Measurements from ENCODE around the gene TNFRSF21. TPM values are rescaled to one million over a fixed set of nuclear protein-coding genes. Genes with fewer than 3 reads are reported as not detected.

The TNFRSF21 gene
- total RNA-seq, 1 experiment from 2014 or later, result 106 TPM

- Histone ChIP-seq H3K9me3 (ENCODE audit: low read length) (no peaks in the 10 kb centered on the region), H3F3A (ENCODE audit: low read length, unreplicated experiment) (no peaks in the 10 kb centered on the region), H3K36me3 (ENCODE audit: low read depth, low read length) (no peaks in the 10 kb centered on the region), H3K79me2 (ENCODE audit: low read length) (no peaks in the 10 kb centered on the region), H3K4me1 (ENCODE audit: insufficient read depth, low read length) (peaks cover 5% of the 10 kb centered on the region; the same call in 1 of the 2 replicates), H3K9ac (ENCODE audit: low read length) (no peak overlapping the region), H3K4me2 (ENCODE audit: low read length) (no peak overlapping the region), H3K4me3 (ENCODE audit: low read length) (no peak overlapping the region), H3K9me2 (replicated peaks; ENCODE audit: low read length) (peaks cover 7% of the 10 kb centered on the region; the same call in 1 of the 2 replicates), H3K27ac (ENCODE audit: low read length) (no peak overlapping the region), H3K27me3 (ENCODE audit: low read length) (no peaks in the 10 kb centered on the region), H4K20me1 (ENCODE audit: low read length) (no peaks in the 10 kb centered on the region), H2AFZ (ENCODE audit: low read length) (no peak overlapping the region)
- DNase-seq, result no peak
- ChIA-PET POLR2A (ENCODE audit: unreplicated experiment) (no interaction called here), CTCF (no interaction called here)
- intact Hi-C loops (cut with micrococcal nuclease), result no loop called here
- no TSS peak for BruUV-seq (replicated peaks)
- TF ChIP-seq, protein P1, sequence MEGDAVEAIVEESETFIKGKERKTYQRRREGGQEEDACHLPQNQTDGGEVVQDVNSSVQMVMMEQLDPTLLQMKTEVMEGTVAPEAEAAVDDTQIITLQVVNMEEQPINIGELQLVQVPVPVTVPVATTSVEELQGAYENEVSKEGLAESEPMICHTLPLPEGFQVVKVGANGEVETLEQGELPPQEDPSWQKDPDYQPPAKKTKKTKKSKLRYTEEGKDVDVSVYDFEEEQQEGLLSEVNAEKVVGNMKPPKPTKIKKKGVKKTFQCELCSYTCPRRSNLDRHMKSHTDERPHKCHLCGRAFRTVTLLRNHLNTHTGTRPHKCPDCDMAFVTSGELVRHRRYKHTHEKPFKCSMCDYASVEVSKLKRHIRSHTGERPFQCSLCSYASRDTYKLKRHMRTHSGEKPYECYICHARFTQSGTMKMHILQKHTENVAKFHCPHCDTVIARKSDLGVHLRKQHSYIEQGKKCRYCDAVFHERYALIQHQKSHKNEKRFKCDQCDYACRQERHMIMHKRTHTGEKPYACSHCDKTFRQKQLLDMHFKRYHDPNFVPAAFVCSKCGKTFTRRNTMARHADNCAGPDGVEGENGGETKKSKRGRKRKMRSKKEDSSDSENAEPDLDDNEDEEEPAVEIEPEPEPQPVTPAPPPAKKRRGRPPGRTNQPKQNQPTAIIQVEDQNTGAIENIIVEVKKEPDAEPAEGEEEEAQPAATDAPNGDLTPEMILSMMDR (conservative IDR thresholded peaks at IDR 0.05; ENCODE audit: low read depth, low read length), result no peak
- TF ChIP-seq EZH2phosphoT487 (IDR thresholded peaks at IDR 0.05; ENCODE audit: borderline replicate concordance, low read length), result no peak
- TF ChIP-seq EZH2 (IDR thresholded peaks at IDR 0.05; ENCODE audit: low read length, unreplicated experiment), result no peak
- ATAC-seq, result no peak
Observed at GRCh38 chr6:47357827-47358226, 48.1 kb upstream of the TNFRSF21 start.

DNA sequence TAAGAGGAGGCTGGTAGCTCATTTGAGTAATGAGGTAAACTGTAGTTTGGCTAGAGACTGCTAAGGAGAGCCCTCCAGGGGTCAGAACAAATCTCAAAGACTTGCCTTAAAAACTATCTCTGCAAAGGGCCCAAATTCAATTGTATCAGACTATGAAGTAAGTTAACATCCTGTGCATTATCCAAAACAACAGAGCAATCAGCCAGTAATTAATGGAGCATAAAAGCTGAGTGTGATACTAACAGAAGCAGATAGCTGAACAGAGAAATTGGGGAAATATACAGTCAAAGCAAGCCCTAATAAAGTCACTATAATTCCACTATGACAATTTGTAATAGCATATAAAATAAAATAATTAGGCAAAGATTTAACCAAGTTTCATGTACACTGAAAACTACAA, 45.8 kb upstream of the TNFRSF21 start:
- Histone ChIP-seq H3K4me2 (ENCODE audit: low read length) (no peak overlapping the region), H3K27me3 (ENCODE audit: low read length) (no peaks in the 10 kb centered on the region), H3K9me3 (ENCODE audit: low read length) (no peaks in the 10 kb centered on the region), H3K36me3 (ENCODE audit: low read depth, low read length) (no peaks in the 10 kb centered on the region), H3K9me2 (replicated peaks; ENCODE audit: low read length) (peaks cover 7% of the 10 kb centered on the region; the same call in 1 of the 2 replicates), H2AFZ (ENCODE audit: low read length) (no peak overlapping the region), H3K4me1 (ENCODE audit: insufficient read depth, low read length) (no peaks in the 10 kb centered on the region), H3K9ac (ENCODE audit: low read length) (no peak overlapping the region), H3F3A (ENCODE audit: low read length, unreplicated experiment) (no peaks in the 10 kb centered on the region), H3K4me3 (ENCODE audit: low read length) (no peak overlapping the region), H3K79me2 (ENCODE audit: low read length) (no peaks in the 10 kb centered on the region), H3K27ac (ENCODE audit: low read length) (no peak overlapping the region), H4K20me1 (ENCODE audit: low read length) (no peaks in the 10 kb centered on the region)
- intact Hi-C loops (cut with micrococcal nuclease), result no loop called here
- ATAC-seq, result no peak
- POLR2A ChIA-PET (ENCODE audit: unreplicated experiment), result no interaction called here
- TF ChIP-seq EZH2 (IDR thresholded peaks at IDR 0.05; ENCODE audit: low read length, unreplicated experiment) (no peak), EZH2phosphoT487 (IDR thresholded peaks at IDR 0.05; ENCODE audit: borderline replicate concordance, low read length) (no peak)
- TF ChIP-seq, protein P1 (conservative IDR thresholded peaks at IDR 0.05; ENCODE audit: low read depth, low read length), result no peak
- DNase-seq, result no peak
- CTCF ChIA-PET, result no interaction called here
- BruUV-seq (replicated peaks), result no TSS peak

- POLR2A ChIA-PET (ENCODE audit: unreplicated experiment), result no interaction called here
- BruUV-seq (replicated peaks), result no TSS peak
- intact Hi-C loops (cut with micrococcal nuclease), result no loop called here
- Histone ChIP-seq H3K27me3 (ENCODE audit: low read length) (no peaks in the 10 kb centered on the region), H3K4me2 (ENCODE audit: low read length) (no peak overlapping the region), H3K79me2 (ENCODE audit: low read length) (no peaks in the 10 kb centered on the region), H3K9me2 (replicated peaks; ENCODE audit: low read length) (peaks cover 7% of the 10 kb centered on the region; the same call in 1 of the 2 replicates), H3K27ac (ENCODE audit: low read length) (no peak overlapping the region), H2AFZ (ENCODE audit: low read length) (no peak overlapping the region), H3K4me3 (ENCODE audit: low read length) (no peak overlapping the region), H3F3A (ENCODE audit: low read length, unreplicated experiment) (no peaks in the 10 kb centered on the region), H3K9me3 (ENCODE audit: low read length) (no peaks in the 10 kb centered on the region), H4K20me1 (ENCODE audit: low read length) (no peaks in the 10 kb centered on the region), H3K36me3 (ENCODE audit: low read depth, low read length) (no peaks in the 10 kb centered on the region), H3K4me1 (ENCODE audit: insufficient read depth, low read length) (no peaks in the 10 kb centered on the region), H3K9ac (ENCODE audit: low read length) (no peak overlapping the region)
- DNase-seq, result no peak
- no peak for ATAC-seq
- CTCF ChIA-PET, result no interaction called here
- TF ChIP-seq EZH2 (IDR thresholded peaks at IDR 0.05; ENCODE audit: low read length, unreplicated experiment), result no peak
- TF ChIP-seq, protein P1 (conservative IDR thresholded peaks at IDR 0.05; ENCODE audit: low read depth, low read length), result no peak
- TF ChIP-seq EZH2phosphoT487 (IDR thresholded peaks at IDR 0.05; ENCODE audit: borderline replicate concordance, low read length), result no peak
Observed at GRCh38 chr6:47353871-47354270, 44.2 kb upstream of the TNFRSF21 start.
